IMR-90 (cell line): Measurements from ENCODE around the gene DAAM1. TPM values are rescaled to one million over a fixed set of nuclear protein-coding genes. Genes with fewer than 3 reads are reported as not detected.

Source experiments
- ATAC-seq: fragments of 200-7000 bp; cut with Tn5 transposase; 2 replicates; pipeline ENCODE4 v1.9.1; 2020; ENCODE audit warnings: low read depth, mild to moderate bottlenecking, moderate library complexity
- BruUV-seq: library from RNA; stranded (reverse); fragments of 400-500 nt; replicated peaks from 2 replicates; lab custom pipeline; 2021; lab: Mats Ljungman, UMichigan
- CTCF ChIA-PET: fragments of 300-600 bp; formaldehyde crosslinking; extraction: SDS; loops from one replicate; lab custom pipeline; 2021; ENCODE audit warnings: antibody characterized with exemption; lab: Yijun Ruan, JAX
- POLR2A ChIA-PET: fragments of 300-600 bp; sonication (Branson Sonifier 250); formaldehyde crosslinking; loops from one replicate; lab custom pipeline; 2022; ENCODE audit warnings: antibody characterized with exemption; ENCODE audit not compliant: unreplicated experiment; lab: Charles Lee
- DNase-seq: peaks from one replicate; pipeline ENCODE4 v3.0.0; 2013
- H2AFZ ChIP-seq: replicated peaks from 2 replicates; pipeline ENCODE3; 2013; ENCODE audit warnings: low read length, mild to moderate bottlenecking; ENCODE audit not compliant: poor library complexity
- H2AK5ac ChIP-seq: 2 replicates; pipeline ENCODE4 v1.6.1; 2013; ENCODE audit warnings: low read depth, low read length, inconsistent platforms
- H2AK9ac ChIP-seq: replicated peaks from 2 replicates; pipeline ENCODE3; 2013; ENCODE audit warnings: mild to moderate bottlenecking, low read depth, low read length, moderate library complexity; ENCODE audit not compliant: poor library complexity
- H2BK120ac ChIP-seq: 2 replicates; pipeline ENCODE4 v1.6.1; 2013; ENCODE audit warnings: low read depth, low read length, inconsistent platforms
- H2BK15ac ChIP-seq: 3 replicates; pipeline ENCODE4 v1.6.1; 2013; ENCODE audit warnings: low read depth, low read length, inconsistent platforms
- H2BK20ac ChIP-seq: 2 replicates; pipeline ENCODE4 v1.6.1; 2013; ENCODE audit warnings: low read depth, mild to moderate bottlenecking, inconsistent platforms, low read length, moderate library complexity
- H2BK5ac ChIP-seq: 2 replicates; pipeline ENCODE4 v1.6.1; 2013; ENCODE audit warnings: mild to moderate bottlenecking, low read depth, low read length, inconsistent platforms; ENCODE audit not compliant: poor library complexity, severe bottlenecking
- H3K14ac ChIP-seq: replicated peaks from 2 replicates; pipeline ENCODE4 v1.6.1; 2013; ENCODE audit warnings: low read depth, low read length, inconsistent platforms
- H3K18ac ChIP-seq: 2 replicates; pipeline ENCODE4 v1.6.1; 2013; ENCODE audit warnings: low read depth, low read length, control low read depth
- H3K23ac ChIP-seq: 2 replicates; pipeline ENCODE4 v1.6.1; 2013; ENCODE audit warnings: low read depth, low read length, inconsistent platforms
- H3K27ac ChIP-seq: 2 replicates; pipeline ENCODE4 v1.5.1; 2013; ENCODE audit warnings: mild to moderate bottlenecking, control low read depth, low read length; ENCODE audit not compliant: insufficient read depth
- H3K27me3 ChIP-seq: 2 replicates; pipeline ENCODE4 v1.6.1; 2013; ENCODE audit warnings: low read length; ENCODE audit not compliant: control insufficient read depth, insufficient read depth
- H3K36me3 ChIP-seq: 2 replicates; pipeline ENCODE4 v1.6.1; 2013; ENCODE audit warnings: low read length, mixed read lengths; ENCODE audit not compliant: control insufficient read depth, insufficient read depth
- H3K4ac ChIP-seq: 2 replicates; pipeline ENCODE4 v1.6.1; 2013; ENCODE audit warnings: low read depth, low read length, inconsistent platforms
- H3K4me1 ChIP-seq: 2 replicates; pipeline ENCODE4 v1.6.1; 2013; ENCODE audit warnings: low read length, mixed read lengths; ENCODE audit not compliant: control insufficient read depth, insufficient read depth
- H3K4me2 ChIP-seq: 2 replicates; pipeline ENCODE4 v1.6.1; 2013; ENCODE audit warnings: low read depth, mild to moderate bottlenecking, control low read depth, low read length, moderate library complexity
- H3K4me3 ChIP-seq: 2 replicates; pipeline ENCODE4 v1.5.1; 2013; ENCODE audit warnings: low read depth, mild to moderate bottlenecking, control low read depth, low read length, moderate library complexity; ENCODE audit not compliant: insufficient read depth
- H3K56ac ChIP-seq: 2 replicates; pipeline ENCODE4 v1.6.1; 2013; ENCODE audit warnings: low read length, inconsistent platforms; ENCODE audit not compliant: insufficient read depth; ENCODE audit errors: extremely low read depth
- H3K79me1 ChIP-seq, 2 experiments: 2 replicates each; pipeline ENCODE4 v1.6.1; 2013; ENCODE audit warnings: low read length in 2 of 2, inconsistent platforms in 1 of 2, low read depth in 1 of 2
- H3K9ac ChIP-seq: 2 replicates; pipeline ENCODE4 v1.6.1; 2013; ENCODE audit warnings: low read depth, low read length, control low read depth
- H3K9me1 ChIP-seq: 2 replicates; pipeline ENCODE4 v1.6.1; 2013; ENCODE audit warnings: low read length, inconsistent platforms; ENCODE audit not compliant: insufficient read depth
- H3K9me3 ChIP-seq: 2 replicates; pipeline ENCODE4 v1.6.1; 2013; ENCODE audit warnings: low read length; ENCODE audit not compliant: control insufficient read depth, insufficient read depth
- H4K20me1 ChIP-seq: 2 replicates; pipeline ENCODE4 v1.6.1; 2013; ENCODE audit warnings: low read length, inconsistent platforms; ENCODE audit not compliant: insufficient read depth
- H4K5ac ChIP-seq: 2 replicates; pipeline ENCODE4 v1.6.1; 2013; ENCODE audit warnings: mild to moderate bottlenecking, low read depth, low read length, control low read depth
- H4K8ac ChIP-seq, 2 experiments: 2 replicates each; pipeline ENCODE4 v1.6.1; 2013; ENCODE audit warnings: low read depth in 2 of 2, low read length in 2 of 2, control low read depth in 1 of 2, inconsistent platforms in 1 of 2
- H4K91ac ChIP-seq: 2 replicates; pipeline ENCODE4 v1.6.1; 2013; ENCODE audit warnings: low read depth, low read length, inconsistent platforms; ENCODE audit not compliant: insufficient read depth
- USF2 ChIP-seq: fragments of 150-350 bp; IDR thresholded peaks from 2 replicates; pipeline ENCODE4 v1.6.1; 2017; ENCODE audit warnings: mild to moderate bottlenecking, antibody characterized with exemption, low read length, low read depth
- WGBS, 2 experiments: methylation state at CpG; one replicate each; pipeline versions ENCODE4 v1.1.5 to v1.1.7; 2013; ENCODE audit warnings: missing lambda C conversion rate in 2 of 2; ENCODE audit not compliant: insufficient read length in 1 of 2; ENCODE audit errors: extremely low coverage in 2 of 2; 5-methylcytosine and 5-hydroxymethylcytosine counted together
- dilution Hi-C: fragments of 300-500 bp; cut with HindIII; formaldehyde crosslinking; loops from one replicate; pipeline ENCODE4 v1.14.3; 2018; ENCODE audit warnings: low sequenced_read_pairs; ENCODE audit not compliant: unreplicated experiment
- in situ Hi-C: fragments of 300-500 bp; cut with MboI; formaldehyde crosslinking; loops from 3 replicates; pipeline ENCODE4 v1.14.3; 2019; ENCODE audit warnings: low sequenced_read_pairs, inconsistent platforms, mixed read lengths
- intact Hi-C: fragments of 100-400 bp; cut with micrococcal nuclease; formaldehyde crosslinking; loops from 2 replicates; pipeline ENCODE4 v1.10.0; 2022
- polyA plus RNA-seq, 3 experiments: library from polyadenylated mRNA; depleted of rRNA; stranded (reverse); fragments of >200 nt; gene quantifications; 2 replicates each; pipeline ENCODE4 v1.2.3, GENCODE V29; 2012; ENCODE audit warnings: low replicate concordance in 1 of 3
- total RNA-seq: library from RNA; depleted of rRNA; stranded (reverse); fragments of >200 nt; gene quantifications from 2 replicates; pipeline ENCODE4 v1.2.3, GENCODE V29; 2012

Gene DAAM1
- total and polyA plus RNA-seq, 2 of the 4 experiments (the other 2 are of a cell fraction): 4.8 to 5.4 TPM

DNA sequence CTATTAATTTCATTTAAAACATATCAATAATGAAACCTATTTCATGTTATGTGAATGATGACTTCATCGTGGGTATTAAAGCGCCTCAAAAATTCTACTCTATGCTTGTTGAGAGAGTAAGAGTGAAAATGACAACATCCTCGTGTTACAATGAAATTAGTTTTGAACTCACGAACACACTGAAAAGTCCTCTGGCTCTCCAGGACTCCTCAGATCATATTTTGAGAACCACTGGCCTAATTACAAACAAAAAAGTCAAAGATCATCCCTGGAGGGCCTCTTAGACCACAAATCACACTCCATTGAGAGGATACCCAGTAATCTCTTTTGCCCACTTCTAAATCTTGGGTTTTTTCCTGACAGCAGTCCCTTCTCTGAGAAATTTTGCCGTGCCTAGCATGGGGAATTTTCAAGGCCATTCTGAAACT is 19.1 kb downstream of the DAAM1 start:
- H4K8ac ChIP-seq: no peak overlapping the region
- ChIA-PET CTCF (no interaction called here), POLR2A (no interaction called here)
- no peaks in the 10 kb centered on the region for H4K20me1 ChIP-seq
- H3K4me2 ChIP-seq: no peak overlapping the region
- H2BK120ac ChIP-seq: no peak overlapping the region
- TF ChIP-seq USF2: no peak
- ATAC-seq (no peak), DNase-seq (no peak)
- no peak overlapping the region for H3K27ac ChIP-seq
- H3K56ac ChIP-seq: no peak overlapping the region
- H3K23ac ChIP-seq: no peak overlapping the region
- no peak overlapping the region for H2BK20ac ChIP-seq
- peaks cover 4% of the 10 kb centered on the region for H3K4me1 ChIP-seq
- H4K5ac ChIP-seq: no peak overlapping the region
- in situ Hi-C loops: no loop called here
- H3K36me3 ChIP-seq: no peaks in the 10 kb centered on the region
- no peak overlapping the region for H2AK5ac ChIP-seq
- peaks cover 3 to 13% of the 10 kb centered on the region in 2 experiments; a peak in 2 of 4 replicates for H3K79me1 ChIP-seq
- intact Hi-C loops: no loop called here
- dilution Hi-C loops: no loop called here
- no peak overlapping the region for H2BK5ac ChIP-seq
- BruUV-seq: no TSS peak
- no peak overlapping the region for H3K18ac ChIP-seq
- H3K9me3 ChIP-seq: no peaks in the 10 kb centered on the region
- H3K14ac ChIP-seq: peak overlapping the region; percentile 50; the same call in 1 of the 2 replicates
- no peaks in the 10 kb centered on the region for H3K27me3 ChIP-seq
- H2AFZ ChIP-seq: no peak overlapping the region
- no CpG with 5 or more reads among the region's 5 CpGs for WGBS, 2 experiments
- no peak overlapping the region for H3K4ac ChIP-seq
- H3K4me3 ChIP-seq: no peak overlapping the region
- no peak overlapping the region for H4K91ac ChIP-seq
- H2AK9ac ChIP-seq: no peak overlapping the region
- H2BK15ac ChIP-seq: no peak overlapping the region
- peaks cover 2% of the 10 kb centered on the region; the same call in 1 of the 2 replicates for H3K9me1 ChIP-seq
- no peak overlapping the region for H3K9ac ChIP-seq
